Inflammatory macrophage (primary cell): Measurements from ENCODE around the gene ADAM19.

ENCODE experiments used
- DNase-seq, 2 donors: peaks; one replicate each; pipeline ENCODE4 v3.0.0-alpha.2; 2020 to 2022

Gene ADAM19

DNA sequence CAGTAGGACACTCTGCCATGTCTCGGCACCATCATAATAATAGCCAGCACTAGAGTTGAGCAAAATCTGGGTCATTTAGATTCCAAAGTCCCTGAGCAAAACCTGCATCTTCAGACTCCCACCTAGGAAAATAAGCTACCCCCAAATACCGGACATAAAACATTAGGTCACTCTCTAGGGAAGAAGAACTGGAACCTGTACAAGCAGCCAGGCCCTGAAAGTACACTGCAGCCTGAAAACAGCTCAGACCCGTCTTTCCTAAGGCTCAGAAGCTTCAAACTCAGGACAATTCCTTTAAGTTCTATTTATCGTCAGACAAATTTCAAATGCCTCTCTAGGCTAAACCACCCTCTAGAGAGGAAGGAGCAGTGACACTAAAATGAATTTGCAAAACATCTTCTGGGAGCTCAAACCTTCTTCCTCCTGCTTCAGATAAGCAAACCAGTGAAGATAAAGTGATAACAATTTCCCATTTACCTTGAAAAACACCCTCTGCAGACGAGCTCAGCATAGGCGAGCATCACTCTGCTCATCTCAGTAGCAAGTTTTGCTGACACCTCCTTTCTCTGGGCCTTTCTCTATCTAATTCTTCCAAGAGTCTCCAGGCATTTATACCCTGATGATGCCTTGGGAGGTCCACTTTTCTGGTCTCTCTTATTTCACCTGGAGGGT, 34.0 kb downstream of the ADAM19 start:
- no peak for DNase-seq

DNA sequence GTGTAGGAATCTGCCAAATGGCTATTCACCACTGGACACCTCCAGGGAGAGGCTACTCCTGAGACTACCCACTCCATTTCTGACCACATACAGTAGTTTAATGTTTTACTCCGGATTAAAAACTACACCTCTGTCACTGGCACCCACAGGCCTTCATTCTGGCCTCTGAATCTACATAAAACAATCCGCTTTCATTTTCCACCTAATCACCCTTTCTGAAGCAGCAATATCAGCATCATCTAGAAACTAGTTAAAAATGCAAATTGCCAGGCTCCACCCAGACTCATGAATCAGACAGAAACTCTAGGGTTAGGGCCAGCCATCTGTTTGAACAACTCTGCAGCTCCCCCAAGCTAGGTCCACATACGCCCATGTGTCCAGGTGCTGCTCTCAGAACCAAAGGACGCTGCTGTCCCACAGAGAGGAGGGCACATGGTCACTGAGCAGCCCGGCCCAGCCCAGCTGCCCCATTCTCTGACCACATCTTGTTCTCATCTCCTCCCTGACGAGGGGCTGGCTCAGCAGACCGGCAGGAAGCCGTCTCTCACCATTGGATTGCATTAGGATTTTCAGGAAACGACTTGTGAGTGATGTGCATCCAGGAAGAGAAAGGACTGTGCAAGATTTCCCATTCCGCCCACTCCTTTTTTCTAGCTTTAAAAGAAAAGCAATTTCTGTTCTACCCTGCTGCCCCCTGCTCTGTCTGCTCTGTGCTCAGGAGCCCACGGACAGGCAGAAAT, 34.7 kb downstream of the ADAM19 start:
- DNase-seq, result peak; percentile 10 to 20

DNA sequence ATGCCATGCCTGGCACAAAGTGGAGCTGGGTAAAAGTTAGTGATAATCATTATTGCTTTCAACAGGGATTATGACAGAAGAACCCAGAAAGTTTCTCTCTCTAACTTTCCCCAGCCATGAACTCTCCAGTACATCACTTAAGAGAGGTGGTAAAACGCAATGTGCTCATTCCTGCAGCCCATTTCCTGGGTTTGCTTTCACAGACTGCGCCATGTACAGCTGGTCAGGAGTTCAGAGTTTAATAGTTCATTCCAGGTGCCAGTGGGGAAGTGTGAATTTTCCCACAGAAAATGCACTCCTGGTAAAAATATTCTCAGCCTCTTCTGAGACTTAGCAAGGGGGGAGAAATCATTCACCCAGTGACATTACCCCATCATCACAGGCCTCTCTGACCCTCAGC, 35.5 kb downstream of the ADAM19 start:
- no peak for DNase-seq

DNA sequence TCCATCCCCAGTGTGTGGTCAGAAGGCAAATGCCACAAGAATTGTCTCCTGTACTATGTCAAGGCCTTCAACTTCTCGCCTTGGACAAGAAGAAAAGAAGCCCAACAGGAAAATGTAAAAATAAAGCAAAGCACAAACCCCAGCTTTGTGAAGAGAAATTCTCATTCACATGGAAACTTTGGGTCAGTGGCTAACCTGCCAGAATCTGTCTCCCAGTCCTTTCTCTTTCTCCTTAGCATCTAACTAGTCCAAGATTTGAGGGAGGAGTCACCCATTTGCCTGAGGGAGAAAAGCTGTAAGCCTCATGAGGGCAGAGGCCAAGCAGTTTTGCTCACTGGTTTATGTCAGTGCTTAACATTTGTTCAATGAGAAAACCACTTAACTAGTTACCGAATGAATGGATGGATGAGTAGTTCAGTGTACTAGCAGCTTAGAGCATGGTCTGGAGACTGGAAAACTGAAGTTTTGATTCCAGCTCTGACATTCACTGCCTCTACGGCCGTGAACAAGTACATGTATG, 36.0 kb downstream of the ADAM19 start:
- no peak for DNase-seq

DNA sequence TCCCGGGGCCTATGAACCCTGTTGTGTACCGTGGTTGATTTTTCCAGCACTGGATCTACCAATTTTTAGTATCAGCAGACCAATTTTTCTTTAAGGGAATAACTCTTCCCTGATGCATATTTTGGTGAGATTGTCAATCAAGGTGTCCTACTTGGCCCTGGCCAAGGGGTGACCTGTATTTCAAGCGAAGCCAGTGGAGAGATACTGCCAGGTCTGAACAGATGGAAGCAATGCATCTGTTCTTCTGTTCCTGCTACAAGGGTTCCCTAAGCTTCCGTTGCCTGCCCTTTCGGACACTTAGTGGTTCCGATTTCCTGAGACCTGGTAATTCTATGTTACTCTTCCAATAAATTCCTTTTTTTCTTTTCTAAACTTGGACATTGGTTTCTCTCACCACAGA, 37.3 kb downstream of the ADAM19 start:
- DNase-seq, result no peak

DNA sequence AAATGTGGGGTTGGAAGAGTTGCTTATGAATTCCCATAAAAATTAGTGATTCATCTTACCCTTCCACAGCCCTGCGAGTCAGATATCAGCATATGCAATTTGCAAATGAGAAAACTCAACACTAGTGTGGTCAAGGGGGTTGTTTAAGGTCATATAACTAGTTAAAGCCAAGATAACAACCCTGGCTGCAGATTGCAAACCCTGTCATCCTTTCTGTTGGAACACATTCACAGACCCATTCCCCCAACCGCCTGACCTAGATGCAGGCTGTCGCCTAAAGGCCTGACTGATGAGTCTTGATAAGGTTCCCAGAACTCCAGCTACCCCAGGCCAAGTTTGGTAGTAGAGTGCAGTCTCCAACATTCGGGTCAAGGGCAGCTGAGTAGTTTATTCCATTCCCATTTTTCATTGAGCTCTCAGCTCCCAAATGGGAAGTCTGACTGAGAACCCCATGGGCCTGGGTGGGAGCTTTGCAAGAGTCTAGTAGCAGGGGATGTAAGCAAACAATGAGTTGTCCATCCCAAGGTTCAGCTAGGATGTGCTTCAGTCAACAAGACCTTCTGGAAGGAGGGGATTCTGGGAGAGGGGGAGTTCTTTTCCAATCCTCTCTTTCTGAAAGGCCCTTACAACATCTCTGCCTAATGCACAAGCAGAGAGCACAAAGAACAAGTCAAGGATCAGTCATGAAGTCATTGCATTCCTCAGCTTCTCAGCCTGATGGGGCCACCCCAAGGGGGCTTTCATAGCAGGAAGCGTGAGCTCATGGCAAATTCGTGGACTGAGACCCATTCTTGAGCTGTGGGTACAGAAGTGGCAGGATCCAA, 40.3 kb downstream of the ADAM19 start:
- peak in 1 of 2 donors; percentile 1 for DNase-seq

DNA sequence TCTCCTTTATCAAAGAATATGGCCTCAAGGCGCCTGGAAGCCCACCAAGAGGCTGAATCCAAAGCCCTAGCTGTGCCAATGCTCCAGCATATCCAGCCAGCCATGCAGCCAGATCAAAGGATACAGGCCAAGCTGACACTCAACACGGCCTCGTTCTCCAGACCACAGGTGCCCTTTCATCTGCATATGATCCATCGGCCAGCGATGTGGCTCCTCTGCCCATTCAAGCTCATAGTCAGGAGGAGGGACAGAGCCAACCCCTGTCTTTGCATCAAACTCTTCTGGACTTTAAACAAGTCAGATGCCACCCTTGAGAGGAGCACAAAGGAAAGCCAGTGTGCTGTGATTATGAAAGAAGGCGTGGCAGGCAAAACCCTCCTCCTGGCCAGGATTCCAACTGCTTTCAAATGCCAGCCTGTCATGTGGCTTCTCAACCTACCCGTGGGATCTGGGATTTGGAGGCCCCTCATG, 42.5 kb downstream of the ADAM19 start:
- DNase-seq, result no peak

DNA sequence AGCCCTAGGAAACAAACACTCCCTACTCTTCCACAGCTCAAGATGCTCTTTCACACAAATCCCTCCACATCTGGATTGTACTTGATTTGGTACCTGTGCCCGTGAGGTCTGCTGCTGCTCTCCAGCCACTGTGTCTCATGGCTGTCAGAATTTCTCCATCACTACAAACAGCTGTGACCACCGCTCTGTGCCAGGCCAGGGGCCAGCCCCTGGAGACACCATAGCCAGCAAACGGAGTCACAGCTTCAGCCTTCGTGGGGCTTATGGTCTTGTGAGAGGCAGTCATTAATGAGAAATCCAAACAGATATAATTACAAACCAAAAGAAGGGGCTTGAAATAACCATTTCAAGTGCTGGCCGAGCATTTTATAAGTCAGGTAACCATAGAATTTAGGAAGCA, 43.6 kb downstream of the ADAM19 start:
- no peak for DNase-seq

DNA sequence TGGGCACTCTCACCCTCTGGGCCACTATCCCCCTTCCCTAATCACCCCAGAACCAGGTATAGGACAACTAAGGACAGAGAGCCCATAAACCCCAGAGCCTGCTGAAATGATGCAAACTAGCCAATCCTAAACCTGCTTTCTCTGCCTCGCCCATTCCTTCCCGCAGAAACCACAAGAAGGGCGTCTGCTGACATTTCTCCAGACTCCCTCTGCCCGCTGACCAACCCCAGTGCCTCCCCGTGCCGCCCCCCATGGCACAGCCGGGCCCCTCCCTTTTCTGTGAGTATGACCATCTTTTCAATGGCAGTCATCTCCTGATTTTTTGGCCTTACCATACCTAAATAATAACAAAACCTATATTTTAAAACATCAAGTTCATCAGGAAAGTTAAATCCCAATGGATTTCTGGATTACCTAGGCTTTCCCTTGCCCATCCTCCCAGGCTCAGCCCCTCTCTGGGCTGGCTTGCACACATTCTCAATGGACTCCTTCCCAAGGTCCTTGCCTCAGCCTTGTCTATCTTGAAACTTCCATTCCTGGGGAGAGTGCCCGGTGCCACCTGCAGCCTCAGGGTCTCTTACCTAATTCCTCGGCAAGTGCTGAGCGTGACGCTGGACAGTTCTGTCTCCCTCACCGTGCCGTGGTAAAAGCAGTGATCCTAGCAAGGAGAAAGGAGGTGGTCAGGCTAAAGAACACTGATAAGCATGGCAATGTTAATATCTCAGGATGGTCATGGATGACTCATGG, 45.2 kb downstream of the ADAM19 start:
- DNase-seq, result peak in 1 of 2 donors; percentile 17

DNA sequence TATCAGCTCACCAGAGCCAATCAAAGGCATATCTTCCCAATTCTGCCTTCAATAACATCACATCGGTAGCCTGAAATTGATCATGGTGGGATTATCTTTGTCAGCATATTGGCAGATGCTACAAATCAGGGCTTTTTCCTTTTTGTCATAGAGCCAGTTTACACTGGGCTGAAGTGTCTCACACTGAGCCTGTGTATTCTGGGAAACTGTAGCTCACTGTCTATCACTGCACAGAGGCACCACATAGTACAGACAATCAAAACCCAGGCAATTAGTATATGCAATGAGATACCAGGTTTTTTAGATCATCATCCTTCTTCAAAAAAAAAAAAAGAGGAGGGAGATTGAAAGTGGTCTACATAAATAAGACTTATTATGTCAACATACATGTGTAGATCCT, 46.6 kb downstream of the ADAM19 start:
- DNase-seq, result no peak

DNA sequence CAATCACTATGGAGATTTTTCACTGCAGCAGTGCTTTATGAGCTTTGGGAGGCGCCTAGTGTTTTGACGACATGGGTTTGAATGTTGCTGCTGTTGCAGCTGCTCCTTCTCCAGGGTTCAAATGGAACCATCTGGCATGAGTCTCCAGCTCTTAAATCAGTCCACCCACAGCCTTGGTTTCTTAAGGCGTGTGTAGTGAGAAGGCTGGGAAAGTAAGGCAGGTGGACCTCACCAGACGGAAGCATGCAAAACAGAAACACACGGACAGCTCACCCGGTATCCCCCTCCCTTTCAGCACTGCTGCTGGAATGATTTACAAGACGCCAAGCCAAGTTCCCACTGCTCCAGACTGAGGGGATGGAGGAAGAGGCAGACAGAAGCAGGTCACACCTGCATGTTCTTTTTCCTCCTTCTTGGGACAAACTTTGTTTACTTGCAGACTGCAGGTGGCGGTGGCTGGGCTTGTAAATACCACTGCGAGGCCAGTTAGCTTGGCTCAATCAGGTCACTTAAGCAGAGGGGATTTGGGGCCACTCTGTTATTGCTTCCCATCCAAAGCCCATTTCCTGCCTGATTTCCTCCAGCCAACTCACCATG, 47.4 kb downstream of the ADAM19 start:
- no peak for DNase-seq

DNA sequence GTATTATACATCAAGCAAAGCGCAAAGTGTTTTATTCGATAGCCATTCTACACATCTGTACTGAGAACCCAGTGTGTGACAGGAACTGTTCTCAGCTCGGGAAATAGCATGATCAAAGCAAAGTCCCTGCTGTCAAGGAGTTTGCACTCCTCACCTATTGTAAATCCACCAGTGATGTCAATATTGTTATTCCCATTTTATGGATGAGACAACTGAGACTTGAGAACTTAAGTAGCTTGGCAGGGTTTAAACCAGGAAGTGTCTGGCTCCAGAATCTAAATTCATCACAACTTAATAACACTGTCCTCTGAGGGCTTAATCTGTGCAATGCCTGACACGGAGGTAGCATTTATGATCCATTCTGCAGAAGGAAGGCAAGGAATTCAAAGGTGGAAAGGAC, 50.7 kb downstream of the ADAM19 start:
- no peak for DNase-seq

DNA sequence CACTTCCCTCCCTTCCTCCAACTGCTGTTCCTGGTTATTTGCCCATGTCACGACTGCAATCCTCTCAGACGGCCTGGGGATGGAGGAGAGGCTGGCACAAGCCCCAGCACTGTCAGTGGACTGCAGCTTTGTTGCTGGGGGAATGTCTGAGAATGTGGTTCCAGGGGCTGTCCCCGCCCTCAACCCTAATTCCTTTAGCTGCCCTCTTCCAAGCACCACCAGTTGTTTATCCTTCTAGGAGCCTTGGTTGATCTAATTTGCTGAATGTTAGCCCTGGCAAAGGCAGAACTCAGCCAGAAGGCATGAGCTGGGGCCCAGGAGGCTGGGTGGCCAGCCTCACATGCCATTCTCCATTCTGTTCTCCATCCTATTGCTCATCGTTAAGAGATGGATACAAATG, 51.6 kb downstream of the ADAM19 start:
- no peak for DNase-seq

DNA sequence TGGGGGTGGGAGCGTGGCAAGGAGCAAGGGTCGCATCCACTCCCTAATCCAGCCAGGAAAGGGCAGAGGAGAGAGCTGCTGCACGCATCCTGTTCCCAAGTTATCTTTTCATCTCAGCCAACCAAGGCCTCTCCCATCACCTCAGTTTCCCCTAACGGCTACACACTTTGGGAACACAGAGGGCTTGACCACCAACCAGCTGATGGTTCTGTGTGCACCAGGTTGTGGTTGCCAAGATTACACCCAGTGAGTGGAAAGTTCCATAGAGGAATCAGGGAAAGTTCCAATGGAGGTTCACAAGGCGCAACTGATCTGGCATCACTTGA, 53.9 kb downstream of the ADAM19 start:
- no peak for DNase-seq

DNA sequence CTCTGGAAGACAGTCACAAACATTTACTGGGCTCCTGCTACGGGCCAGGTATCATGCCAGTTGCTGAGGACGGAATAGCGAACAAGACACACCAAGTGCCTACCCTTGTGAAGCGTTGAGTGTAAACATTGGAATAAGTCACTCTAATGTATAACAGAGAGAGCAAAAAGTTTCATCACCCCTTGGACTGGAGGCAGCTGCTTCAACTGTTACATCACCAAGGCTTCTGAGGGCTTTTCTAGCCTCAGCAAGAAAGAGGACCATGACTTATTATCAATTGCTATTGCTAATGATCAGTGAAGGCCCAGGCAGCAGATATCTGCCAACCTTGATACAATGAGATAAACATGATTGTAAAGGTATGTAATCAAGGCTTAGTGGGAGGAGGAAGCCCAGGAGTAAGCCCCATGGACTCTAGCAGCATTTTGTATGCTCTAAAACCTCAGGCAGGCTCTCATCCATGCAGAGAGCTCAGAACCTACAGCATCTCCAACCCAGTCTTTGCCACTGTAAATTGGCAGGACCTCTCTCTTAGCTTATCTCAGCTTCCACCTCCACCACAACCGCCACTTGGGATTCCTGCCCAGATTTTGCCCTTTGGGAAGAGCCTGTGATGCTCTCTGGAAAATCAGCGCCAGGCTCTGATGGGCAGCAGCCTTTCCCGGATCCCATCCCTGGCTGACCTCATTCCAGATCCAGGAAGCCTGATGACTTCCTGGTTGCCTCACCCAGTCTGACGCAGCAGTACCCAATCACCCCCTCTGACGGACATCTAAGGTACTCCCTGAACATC, 54.5 kb downstream of the ADAM19 start:
- peak; percentile 12 to 22 for DNase-seq

DNA sequence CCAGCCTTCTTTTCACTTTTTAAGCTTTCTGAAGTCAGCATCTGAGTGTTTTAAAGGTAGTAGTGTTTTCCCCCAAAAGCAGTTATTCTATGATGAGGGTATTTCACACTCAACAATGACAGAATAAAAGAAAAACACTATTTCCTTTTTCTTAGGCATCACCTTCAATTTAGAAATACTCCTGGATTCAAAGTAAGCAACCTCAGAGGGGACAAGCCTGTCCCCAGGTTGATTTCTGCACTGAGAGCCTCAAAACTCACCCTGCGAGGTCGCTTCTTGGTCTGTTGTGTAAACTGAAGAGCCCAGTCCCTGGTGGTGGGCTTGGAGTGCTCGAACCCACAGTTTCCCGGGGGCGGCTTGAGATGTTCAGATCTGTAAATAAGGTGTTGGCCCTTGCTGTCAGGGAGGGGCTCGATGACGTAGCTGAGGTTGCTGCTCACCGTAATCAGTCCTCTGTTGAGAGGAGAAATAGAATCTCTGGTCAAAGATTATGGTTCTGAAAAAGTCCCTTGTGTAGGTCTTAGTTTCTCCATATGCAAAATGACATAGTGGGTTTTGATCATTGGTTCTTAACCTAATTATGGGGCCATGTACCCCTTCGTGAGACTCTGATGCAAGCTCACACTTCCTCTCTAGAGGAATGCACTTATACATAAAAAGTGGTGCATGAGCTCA, 55.9 kb downstream of the ADAM19 start:
- DNase-seq, result no peak

DNA sequence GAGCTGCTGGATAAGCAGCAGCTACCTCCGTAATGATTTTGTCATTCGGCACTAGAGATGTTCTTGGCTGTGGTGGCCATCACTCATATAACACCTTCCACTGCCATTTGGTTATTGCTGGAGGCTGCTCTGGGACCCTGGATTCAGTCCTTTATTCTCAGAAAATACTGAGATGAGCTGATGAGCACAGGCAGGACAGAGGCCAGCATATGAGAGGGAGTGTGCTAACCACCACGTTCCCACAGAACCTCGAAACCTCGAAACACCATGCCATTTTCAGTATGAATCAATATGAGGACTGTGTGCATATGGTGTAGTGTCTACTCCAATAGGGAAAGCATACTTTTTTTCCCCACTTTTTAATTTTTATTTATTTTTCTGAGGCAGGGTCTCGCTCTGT, 56.6 kb downstream of the ADAM19 start:
- DNase-seq, result no peak

DNA sequence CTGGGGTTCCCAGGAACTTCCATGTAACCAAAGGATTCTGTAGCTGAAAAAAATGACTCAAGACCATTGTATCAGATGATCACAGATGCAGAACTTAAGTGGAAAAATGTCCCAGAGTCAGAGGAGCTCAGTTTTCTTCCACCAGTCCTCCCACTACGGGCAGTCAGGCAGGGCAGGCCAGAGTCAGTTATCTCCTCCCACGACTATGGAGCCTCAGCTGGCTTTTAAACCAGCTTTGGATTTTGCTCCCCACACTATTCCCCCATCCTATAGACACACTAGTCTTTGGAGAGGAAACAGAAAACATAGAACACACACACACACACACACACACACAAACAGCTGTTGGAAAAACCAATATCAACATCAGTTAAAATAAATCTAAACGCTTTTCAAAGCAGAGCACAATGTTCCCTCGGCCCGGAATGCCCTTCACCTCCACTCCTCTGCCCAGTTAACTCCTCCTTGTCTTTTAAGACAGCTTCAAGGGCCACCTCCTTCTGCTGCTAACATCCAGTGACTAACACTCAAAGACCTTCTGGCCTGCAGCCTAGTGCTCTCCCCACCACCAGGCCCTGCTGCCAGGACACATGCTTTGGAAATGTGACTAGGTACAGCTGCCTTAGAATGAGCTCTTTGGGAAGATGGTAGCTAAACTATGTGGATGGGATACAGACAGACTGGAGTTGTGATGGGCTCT, 58.8 kb downstream of the ADAM19 start:
- peak in 1 of 2 donors; percentile 7 for DNase-seq

DNA sequence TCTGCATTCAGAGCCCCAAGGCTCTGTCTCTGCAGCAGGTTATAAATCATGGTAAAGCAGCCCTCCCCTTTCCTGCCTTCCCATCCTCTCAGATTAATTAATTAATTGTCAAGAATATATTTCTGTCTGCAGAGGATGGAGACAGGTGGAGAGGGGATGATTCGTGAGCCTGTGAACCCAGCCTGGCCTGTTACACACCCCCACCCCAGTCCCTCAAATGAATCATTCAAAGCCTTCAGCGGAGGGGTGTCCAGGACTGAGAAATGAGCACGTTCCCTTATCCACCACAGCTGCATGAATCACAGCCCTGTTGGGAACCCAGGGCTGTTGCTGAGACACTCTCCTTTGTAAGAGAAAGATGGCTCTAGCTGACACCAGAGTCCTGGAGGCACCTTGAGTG, 59.6 kb downstream of the ADAM19 start:
- no peak for DNase-seq

DNA sequence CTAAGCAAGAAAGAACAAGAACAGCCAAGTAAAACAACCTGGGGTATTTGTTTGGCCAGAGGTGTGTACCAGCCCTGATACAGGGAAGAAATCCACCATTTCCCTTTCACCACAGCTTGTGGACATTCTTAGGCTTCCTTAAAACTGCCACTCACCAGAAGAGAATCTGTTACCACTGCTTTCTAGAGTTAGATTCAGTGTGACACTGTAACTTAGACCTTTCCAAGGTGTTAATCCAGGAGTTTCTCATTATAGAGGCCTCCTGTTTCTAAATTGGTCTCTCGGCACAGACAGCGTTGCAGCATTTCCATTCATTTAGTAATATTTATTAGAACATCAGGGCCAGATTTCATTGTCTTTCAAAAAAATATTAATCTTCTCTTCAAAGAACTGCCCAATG, 60.6 kb downstream of the ADAM19 start:
- DNase-seq, result no peak
